NCI-H226 (cell line): Measurements from ENCODE around the gene MMEL1.

Source experiments
- DNase-seq: peaks from one replicate; pipeline ENCODE4 v3.0.0-alpha.2; 2015

Gene MMEL1

DNA sequence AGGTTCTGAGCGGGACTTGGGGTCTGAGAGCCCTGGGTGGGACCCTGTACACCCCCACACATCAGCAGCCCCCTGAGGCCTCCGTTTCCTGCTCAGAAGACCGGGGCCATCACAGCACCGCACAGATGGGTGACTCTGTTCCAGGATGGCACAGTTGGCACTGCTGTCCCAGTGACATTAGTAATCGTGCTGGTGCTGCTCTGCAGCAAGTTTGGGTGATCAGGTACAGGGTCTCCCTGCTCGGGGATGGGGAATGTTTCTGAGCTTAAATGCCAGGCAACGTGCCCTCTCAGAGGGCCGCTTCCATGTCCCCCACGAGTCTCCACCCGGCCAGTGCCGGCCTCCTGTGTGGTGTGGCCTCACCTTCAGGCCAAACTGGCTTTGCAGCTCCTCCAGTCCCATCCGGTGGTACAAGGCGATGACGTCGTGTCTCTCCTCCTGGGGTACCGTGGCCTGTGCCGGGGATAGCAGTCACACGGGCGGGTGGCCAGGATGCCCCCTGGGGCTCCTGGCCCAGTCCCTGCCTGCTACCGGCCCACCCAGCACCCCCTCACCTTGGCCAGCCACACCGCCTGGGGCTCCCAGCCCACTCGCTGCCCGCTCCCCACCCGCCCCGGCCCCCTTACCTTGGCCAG, 29.2 kb downstream of the MMEL1 start:
- DNase-seq, result no peak

DNA sequence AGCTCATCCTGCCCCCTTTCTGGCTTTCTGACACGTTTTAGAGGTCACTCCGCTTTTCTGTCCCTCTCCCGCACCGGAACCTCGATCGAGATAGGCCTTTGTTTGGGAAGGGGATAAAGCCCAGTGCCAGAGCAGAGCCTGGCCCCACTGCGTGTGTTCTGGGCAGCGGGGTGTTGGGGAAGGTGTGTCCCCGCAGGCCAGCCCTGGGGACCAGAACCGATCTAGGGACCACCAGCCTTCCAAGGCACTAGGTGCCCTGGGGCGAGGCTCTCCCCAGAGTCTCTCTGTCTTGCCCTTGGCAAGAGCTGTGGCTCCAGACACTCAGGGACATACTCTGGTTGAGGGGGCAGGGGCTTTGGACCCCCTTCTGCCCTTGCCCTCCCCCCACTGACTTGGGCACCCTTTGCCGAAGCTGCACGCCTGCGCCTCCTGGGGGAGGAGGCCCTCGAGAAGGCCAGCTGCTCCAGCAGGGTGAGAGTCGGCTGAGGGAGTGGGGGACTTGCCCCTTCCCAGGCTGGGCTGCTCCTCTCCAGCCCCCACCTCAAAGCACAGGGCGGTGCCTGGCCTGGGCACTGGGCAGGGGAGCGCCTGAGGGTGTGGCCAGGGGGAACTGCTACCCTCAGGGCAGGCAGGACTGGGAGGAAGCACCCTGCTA, 29.8 kb downstream of the MMEL1 start:
- no peak for DNase-seq

DNA sequence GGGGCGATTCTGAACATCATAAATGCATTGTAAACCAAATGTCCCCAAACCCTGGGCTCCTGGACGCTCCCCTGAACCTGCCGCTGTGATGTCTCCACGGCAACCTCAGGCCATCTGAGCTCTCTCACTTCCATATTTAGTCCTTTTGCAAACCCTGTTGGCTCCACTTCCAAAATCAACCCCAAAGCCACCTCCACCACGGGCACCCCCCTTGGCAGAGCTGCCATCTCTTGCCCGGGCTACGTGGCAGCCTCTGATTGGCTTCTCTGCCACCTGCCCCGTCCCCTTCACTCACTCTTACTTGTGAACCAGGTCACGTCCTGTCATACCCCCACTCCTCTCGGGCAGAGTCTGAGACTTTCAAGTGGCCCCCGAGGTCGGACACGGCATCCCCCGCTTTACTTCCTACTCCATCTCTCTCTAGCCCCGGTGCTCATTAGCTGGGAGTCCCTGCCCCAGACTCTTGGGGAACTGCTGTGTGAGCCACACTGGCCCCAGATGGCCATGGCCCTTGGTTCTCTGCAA, 30.4 kb downstream of the MMEL1 start:
- DNase-seq, result no peak

DNA sequence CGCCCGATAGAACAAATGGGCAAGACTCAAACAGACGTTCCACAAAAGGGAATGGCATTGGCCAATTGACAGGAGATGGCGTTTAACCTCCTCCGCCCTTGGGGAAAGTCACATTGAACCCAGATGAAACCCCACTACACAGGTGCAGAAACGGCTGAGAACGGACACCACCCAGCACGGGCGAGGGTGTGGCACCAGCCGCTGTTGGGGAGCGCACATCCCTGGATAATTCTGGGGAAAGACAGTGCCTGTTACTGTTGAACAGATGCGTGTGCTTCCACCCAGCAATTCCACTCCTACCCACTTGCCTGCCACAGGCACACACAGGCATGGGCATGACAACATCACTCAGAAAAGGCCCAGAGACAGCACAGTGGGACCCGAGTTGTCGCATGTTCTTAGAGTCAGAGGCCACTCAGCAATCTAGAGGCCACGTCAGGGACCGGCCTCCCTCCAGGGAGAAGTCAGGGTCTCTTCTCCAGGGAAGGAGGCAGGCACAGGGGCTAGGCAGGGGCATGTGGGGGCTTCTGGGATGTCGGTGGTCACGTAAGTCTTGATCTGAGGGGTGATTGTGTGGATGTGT, 31.0 kb downstream of the MMEL1 start:
- DNase-seq, result no peak

DNA sequence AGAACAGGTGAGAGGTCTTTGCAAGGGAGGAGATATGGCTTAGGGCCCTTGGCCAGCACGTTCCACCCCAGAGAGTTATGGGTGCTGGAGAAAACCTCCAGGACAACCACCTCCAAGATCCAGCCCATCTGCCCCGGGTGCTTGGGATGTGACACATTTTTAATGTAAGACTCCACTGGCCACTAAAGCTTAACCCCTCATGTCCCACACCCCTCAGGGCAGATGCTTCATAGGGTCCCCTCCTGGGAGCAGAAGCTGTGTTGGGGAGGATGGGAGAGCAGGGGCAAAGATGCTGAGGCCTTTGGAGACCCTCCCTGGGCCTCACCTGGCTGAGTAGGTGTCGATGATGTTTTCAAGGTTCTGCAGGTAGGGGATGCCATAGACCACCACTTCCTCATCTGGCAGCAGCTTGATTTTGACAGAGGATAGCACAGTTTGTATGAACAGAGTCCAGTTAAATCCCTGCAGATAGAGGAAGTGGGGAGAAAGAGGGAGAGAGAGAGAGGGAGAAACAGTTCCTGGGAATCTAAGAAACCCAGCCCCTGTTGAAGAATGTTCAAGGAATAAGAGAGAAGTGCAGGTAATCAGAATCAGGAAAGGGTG, 34.4 kb downstream of the MMEL1 start:
- DNase-seq, result no peak

DNA sequence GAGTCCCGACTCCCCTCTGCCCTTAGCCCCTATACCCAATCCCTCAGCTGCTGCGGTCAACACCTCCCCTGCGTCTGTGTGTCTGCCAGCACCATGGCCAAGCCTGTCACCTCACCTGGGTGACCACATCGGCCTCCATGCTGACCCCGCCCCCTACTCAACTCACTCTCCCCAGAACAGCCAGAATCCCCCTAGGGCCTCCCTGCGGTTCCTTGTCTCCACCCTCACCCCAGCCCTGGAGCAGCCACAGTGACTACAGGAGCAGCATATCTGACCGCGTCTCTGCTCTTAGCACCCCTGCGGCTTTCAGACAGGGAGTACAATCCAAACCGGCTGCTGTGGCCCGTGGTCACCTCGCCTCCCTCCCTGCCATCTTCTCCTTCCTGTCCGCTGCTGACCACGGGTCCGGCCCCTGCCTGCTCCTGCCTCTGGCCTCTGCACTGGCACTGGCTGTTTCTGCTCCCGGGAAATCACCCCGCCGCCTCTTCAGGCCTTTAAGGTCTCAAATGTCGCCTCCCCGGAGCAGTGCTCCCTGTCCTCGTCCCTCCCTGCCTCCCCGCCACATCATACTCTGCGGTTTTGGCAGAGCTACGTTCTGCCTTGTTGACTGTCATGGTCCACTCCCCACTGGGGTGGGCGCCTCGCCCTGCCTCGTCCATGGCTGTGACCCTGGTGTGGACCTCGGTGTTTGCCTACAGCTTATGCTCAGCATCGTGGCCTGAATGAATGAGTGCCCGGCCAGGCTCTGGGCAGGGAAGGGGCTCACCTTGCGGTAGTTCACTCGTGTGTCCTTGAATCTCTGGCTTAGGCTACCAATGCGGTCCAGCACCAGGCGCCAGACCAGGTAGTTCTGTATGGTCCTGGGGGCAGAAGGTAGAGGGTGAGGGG, 35.1 kb downstream of the MMEL1 start:
- no peak for DNase-seq

DNA sequence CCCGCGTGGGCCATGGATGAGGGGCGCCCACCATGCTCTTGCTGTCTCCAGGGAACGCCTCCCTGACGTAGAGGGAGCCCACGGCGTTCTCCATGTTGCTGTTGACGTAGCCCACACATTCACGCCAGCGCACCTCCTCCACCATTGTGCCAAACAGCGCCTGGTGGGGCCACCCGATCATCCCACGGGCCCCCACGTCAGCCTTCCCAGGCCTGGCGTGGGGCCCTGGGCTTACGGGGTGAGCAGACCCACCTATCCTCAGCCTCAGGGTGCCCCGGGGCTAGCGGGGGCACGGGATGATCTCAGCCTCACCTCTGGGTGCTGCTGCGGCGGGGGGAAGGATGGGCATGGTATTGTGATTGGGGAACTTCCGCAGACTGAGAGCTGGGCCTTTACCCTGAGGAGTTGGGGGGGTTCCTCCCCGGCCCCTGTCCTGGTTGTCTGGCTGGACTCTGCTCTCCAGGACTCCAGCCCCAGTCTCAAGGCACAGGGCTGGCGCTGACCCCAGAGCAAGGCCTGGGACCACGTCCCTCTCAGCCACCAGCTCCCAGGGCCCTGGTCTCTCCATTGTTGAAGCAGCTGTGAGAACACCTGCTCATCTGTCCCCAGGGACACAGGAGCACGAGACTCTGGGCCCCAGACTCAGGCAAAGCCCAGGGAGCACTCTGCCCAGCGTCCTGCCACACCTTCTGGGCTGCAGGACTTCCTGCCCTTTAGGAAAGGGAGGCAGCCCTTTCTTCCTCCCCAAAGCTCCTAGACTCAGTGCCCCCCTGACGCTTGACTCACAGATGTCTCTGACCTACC, 36.1 kb downstream of the MMEL1 start:
- DNase-seq, result no peak

DNA sequence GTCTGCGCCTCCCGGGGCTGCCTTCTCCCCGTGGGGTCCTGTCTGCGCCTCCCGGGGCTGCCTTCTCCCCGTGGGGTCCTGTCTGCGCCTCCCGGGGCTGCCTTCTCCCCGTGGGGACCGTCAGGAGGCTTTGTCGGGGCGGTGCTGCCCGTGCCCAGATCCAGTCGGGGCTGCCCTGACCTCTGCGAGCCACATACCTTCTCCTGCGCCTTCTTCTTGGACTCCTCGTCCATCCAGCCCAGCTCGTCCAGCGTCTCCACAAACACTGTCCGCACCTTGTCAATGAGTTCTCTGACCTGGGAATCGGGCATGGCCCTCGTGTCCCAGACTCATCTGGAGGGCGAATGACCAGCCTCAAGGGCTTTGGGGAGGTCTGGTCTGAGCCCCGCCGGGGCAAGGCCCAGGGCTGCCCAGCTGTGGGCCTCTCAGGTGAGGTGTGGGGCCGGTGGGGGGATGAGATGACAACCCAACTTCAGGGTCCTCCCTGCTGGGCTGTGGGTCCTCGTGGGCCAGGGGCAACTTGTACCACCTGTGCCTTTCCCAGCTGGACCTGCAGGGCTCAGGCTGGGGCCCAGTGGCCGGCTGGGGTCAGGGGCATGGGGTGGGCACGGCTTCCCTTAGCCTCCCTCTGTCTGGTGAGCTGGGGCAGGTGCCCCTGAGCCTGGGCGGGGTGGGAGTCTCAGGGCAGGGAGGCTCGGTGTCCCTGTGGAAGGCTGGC, 36.8 kb downstream of the MMEL1 start:
- no peak for DNase-seq

DNA sequence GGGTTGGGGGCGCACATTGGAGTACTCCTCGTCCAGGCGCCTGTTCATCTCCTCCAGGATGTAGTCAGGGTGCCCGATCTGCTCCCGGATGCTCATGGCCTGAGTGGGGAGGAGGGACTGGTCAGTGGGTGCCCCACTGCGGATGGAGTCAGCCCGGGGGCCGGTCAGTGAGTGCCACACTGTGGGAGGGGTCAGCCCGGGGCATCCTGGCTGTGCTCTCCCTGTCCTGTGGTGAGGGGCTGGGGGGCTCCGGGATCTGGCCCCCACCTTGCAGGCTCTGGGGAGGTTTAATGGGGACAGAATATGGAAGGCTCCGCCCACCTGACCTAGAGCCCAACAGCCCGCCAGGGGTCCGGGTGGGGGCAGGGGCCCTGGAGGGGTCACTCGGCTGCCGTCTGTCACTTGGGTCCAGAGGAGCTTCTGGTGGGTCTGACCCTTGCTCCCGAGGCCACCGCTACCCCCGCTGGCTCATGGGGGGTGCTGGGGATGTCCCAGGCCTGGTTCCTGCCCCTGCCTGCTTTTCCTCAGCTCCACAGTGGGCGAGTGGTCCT, 37.5 kb downstream of the MMEL1 start:
- no peak for DNase-seq

DNA sequence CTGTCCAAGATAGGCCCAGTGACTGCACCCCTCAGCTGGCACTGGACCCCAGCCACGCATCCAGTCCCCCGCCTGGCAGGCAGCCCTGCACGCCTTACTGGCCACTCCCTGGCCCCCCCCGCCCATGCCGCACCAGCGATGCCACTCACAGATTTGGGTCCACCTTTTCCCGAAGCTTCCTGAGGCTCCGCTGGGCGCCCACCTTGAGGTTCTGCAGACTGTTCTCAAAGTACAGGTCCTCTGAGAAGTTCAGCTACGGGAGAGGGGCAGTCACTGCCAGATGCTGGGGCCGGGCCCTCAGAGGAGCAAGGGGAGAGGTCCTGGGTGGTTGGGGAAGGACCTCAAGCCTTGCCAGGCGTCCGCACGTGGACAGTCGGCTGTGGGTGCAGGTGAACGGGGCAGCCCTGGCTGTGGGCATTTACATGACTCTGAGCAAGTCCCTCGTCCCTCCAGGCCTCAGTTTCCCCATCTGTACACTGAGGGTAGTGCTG, 38.1 kb downstream of the MMEL1 start:
- DNase-seq, result no peak

DNA sequence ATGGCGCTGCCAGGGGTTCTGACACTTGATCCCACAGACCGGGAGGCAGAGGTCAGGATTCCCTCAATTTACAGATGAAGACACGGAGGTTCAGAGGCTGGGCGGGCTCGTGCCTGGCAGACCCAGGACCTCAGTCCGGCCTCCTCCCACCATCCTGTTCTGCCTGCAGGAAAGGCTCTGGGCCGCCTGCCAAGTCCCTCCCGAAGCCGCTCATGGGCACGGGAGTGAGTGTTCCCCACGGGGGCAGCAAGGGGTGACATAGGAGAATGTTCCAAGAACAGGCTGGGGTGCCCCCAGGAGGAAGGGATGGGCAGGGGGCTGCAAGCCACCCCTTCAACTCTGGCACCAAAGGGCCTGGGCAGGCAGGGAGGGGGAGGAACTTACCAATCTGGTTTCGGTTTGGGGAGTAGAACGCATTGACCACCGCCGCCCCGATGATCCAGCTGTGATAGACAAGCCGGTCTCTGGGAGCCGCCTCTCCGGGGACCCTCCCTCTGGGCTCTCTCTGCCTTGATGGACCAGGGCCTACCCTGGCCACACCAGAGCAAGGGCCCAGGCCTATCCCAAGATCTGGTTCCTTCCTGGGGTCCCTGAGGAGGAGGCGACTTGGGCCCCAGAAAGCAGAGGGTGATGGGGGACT, 38.7 kb downstream of the MMEL1 start:
- peak; percentile 67 for DNase-seq

DNA sequence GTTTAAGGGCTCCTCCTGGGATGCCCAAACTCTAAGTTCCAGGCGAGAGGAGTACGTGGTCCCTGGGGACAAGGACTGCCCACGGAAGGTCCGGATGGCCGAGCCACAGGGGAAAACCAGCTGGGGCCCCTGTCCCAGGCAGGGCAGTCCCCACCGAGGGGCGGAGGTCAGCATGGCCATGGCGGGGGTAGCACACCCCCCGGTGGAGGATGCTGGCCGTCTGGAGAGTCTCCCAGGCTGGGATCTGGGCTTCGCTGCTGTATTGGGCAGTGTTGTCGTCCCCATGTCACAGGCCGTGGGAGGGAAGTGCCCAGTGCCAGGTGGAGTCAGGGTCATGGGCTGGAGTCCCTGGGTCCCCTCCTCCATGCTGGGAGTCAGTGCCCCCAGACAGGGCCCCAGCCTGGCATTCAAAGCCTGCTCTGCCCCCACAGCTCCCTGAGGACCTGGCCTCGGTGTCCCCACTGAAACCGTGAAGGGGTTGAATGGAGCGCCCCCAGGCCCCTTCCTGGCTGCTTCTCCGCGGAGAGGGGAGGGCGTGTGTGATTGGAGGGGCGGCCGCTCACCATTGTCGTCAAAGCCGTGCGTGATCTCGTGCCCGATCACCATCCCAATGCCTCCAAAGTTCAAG, 39.5 kb downstream of the MMEL1 start:
- no peak for DNase-seq

DNA sequence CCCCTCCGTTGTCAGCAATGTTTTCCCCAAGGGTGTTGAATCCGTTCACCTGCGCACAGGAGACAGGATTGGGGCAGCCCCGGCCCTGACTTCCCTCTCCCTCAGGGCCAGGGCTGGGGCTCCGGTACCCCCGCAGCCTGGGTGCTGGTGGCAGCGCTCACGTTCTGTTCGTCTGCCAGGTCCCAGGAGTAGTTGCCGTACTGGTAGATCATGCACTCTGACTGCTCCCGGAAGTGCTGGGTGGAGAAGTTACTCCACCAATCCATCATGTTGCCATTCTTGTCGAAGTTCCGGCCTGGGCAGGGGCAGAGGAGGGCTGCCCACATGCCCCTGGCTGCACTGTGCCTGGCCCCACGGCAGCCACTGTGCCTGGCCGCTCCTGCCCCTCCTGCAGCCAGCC, 40.1 kb downstream of the MMEL1 start:
- no peak for DNase-seq

DNA sequence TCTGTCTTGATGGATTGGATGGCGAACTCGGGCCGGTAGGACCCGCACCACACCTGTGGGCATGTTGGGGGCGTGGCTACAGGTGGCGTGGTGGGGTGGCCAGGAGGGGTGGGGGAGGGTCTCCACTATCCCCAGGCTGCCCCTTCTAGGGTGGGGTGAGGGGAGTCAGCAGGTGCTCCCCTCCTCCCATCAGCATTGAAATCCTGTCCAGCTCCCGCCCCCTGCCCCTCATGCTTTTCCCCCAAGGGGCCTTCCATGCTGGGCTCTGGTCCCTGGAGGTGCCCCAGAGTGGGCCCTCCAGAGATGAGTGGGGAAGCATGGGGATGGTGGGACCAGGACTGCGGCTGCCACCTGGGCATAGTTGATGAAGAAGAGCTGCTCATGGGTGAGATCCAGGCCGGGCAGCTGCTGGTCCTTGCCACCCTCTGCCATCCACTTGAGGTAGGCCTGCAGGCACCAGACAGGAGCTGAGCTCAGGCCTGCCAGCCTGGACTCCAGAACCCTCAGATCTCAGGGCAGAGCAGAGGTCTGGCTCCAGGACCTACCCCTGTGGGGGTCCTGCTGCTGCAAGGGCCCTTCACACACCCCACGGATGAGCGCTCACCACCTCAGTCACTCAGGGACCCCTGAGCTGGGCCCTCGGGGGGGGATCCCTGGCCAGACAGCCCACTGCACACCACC, 41.1 kb downstream of the MMEL1 start:
- no peak for DNase-seq

DNA sequence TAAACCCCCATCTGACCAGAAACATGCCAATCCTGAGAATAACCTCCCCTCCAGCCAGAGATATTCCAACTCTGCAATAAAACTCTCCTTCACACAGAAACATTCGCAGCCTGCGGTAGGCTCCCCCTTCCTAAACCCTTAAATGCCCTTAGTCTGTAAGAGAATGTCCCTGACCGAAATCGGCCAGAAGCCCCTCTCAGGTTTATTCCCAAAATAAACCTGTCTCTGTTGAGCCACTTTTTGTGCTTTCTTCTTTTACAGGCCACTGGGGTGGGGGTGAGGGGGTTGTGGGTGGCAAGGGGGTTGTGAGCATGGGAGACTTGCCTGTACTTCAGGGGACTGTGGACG, 41.6 kb downstream of the MMEL1 start:
- DNase-seq, result no peak

DNA sequence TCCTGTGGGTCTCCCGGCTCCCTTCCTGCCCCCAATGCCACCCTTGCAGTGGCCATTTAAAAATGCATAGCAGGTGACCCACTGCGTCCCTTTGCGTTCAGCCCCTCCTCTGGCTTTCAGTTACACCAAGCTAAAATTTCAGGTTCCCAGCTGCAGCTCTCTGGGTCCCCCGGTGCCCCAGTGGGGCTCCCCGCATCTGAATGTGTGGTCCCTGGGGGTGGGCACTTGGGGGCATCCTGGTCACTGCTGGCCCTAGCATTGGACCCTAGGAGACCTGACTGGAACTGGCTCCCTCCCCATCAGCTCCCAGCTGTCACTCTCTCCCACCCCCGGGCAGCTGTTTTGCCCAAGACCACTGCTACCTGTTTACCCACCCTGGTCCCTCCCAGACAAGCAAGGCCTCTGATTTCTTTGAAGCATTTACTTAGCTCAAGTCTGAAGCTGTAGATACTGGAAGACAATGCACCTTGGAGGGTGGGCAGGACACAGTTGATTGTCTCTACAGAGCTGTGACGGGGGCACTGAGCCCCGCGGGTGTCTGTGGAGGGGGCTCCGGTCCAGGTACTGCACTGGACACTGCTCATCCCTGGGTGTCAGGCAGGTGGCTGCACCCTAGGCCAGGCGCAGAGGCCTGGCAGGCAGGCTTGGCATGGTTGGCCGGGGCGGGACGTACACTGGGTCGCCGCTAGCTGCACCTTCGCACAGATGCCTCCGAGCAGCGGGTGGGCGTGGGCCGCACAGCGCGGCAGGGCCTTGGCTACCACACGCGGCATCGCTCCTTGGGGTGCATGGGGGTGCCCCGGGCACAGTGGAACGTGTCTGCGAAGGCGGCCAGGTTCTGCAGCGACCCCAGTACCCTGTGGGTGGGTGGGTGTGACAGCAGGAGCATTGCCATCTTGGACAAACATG, 42.3 kb downstream of the MMEL1 start:
- no peak for DNase-seq

DNA sequence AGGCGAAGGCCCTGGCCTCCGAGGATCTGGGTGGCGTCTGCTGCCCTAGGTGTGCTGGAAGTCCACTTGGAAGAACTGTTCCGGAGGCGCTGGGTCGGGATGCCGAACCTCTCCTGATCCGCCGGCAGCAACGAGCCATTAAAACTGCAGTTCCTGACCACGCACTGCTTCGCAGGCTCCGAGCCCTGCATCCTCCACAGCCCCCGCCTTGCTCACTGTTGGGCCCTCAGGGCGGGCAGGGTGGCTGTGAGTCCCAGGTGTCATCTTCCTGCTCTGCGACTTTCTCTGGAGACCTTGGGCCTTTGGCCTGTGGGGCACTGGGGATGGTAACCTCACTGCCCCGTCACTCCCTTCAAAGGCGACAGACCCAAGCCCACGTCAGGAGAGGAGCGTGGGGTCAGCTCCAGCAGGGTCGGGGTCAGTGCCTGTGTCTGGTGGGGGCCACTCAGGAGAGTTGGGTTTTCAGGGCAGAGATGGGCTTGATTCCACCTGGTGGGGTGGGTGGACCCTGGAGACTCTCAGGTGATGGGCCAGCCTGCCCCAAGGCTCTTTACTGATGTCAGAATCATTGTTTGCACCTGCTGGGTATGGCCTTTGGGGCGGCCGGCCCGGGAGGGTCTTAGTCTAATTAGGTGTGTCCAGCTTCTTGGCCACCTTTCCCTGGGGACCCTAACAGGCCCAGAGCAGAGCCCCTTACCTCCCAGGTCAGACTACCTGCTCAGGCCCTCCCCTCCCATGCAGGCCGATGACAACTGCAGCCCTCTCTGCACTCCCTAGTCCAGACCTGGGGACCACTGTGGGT, 43.2 kb downstream of the MMEL1 start:
- DNase-seq, result no peak
